Adrenal gland (tissue), 5 donors: ENCODE data around the gene RPAIN.

ENCODE experiments used
- CTCF ChIP-seq, 6 experiments: fragments of 450-650 bp in 4 of 6; fragments of 200-600 bp in 2 of 6; sonication (generic) in 1 of 6; IDR thresholded peaks; 1 replicate in 5 of 6; 2 replicates in 1 of 6; pipeline versions ENCODE4 v1.5.1 to v1.8.0; 2016 to 2021; ENCODE audit warnings: antibody characterized with exemption in 6 of 6, mild to moderate bottlenecking in 2 of 6, moderate library complexity in 1 of 6
- POLR2A ChIP-seq, 2 donors: fragments of 450-650 bp; IDR thresholded peaks; one replicate each; pipeline ENCODE4 v1.6.1; 2017; ENCODE audit warnings: antibody characterized with exemption in 2 of 2, mild to moderate bottlenecking in 2 of 2, moderate library complexity in 1 of 2
- donor health status: DM: no; HTN: no; CAD: no.

DNA sequence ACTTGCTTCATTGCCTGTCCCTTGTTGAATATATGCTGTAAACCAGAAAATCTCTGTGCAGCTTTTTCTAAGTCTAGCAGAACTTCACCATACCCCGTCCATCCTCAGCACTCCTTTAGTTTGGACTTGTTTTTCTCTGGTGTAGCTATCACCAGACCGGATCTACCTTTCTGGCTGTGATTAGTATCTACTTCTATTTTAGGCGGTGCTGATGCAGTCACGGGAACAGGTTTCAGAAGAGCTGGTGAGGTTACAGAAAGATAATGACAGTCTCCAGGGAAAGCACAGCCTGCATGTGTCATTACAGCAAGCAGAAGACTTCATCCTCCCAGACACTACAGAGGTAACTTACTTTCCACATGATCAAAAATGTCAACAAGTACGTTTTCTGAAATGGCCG is 46.9 kb upstream of the RPAIN start:
- TF ChIP-seq CTCF (IDR thresholded peaks at IDR 0.05) (no peak), POLR2A (IDR thresholded peaks at IDR 0.05) (no peak)
